Dedifferentiated amniotic fluid mesenchymal stem cell (primary cell): ENCODE measurements around the gene GNPAT.
"Not testable (repeated sequence)": the region's sequence is repeated elsewhere in the genome, so short reads cannot be mapped to it uniquely, and the experiment has no call there.

Experiments
- DNase-seq: peaks from one replicate; pipeline ENCODE4 v3.0.0-alpha.2; 2016; ENCODE audit errors: extremely low spot score

The GNPAT gene

DNA sequence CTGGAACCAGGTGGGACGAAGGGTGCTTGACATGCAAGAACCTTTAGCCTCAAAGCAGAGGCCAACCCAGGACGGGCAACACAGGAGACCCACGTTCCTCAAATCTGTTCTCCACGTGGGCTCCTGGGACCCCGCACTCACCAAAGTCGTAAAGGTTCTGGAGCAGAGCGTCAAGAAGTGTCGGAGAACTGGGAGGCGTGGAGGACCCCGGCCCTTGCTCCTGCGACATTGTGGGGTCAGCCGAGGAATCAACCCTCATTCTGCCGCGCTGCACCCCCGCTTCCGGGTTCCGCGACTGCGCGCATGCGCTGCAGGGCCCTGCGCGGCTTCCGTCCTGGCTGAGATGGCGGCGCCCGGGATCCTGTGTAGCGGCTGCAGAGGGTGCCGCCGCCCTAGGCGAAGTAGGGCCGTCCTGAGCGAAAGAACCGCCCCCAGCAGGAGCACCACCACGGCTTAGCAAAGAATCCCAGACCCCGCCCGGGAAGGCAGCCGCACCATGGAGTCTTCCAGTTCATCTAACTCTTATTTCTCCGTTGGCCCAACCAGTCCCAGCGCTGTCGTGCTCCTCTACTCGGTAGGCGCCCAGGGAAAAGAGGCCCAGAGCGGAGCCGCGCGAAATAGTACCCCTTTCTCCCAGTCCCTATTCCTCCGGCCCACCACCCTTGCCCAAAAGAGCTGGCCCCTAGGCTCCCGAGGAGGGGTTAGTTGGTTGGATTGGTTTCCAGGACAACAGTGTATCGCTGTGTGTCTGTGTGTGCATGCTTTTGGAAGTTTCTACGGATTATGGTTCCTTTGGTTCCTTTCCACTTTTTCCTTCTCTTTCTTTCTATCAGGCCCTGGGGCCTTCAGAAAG lies at the start of gene GNPAT:
GNPAT (plus strand) TSS at position 330 of the 853 bp plus-strand sequence; CDS start at position 497, 167 bp downstream.
- peak; percentile 72 for DNase-seq

DNA sequence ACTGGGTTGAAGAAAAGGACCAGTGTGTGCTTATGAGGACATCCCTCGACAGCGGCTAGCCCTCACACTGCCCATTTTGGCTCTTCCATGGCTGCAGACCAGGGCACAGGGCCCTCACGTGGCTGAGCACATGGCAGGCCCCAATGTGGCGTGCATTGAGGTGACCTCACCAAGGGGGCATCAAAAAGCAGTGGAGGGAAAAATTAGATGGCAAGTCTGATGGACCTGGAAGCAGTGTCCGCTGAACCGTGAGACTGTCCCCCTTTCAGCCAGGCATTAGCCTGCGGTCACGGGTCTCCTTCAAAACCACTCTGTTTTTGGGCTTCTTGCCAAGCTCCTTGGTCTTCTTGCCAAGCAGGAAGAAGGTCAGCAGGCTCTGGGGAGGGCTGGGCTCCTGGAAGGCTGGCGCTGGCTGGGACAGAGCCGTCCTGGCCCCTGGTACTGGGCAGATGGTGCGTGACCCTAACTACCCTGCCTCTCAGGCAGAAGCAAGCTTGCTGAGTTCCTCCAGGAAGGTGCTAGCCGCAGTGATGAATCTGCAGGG lies 48.3 kb upstream of the GNPAT start:
- no peak for DNase-seq

DNA sequence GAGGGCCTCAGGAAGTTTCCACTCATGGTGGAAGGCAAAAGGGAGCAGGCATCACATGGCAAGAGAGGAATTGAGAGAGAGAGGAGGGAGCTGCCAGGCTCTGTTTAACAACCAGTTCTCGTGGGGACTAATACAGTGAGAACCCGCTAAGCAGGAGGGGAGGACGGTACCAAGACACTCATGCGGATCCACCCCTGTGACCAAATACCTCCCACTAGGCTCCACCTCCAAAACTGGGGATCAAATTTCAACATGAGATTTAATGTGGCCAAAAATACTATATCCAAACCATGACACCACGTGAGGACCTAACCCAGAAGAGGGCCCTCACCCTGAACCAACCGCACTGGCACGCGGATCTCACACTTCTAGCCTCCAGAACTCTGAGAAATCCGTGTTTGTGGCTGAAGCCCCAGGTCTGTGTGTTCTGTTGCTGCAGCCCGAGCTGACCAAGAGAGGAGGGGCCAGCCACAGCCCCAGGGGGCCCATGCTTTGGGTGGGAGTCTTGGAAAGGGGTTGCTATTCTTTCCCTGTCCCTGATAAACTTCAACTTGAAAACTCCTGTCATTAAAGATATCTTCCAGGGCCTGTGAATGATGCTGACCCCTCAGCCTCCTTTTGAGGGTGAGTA lies 47.2 kb upstream of the GNPAT start:
- DNase-seq, result no peak

DNA sequence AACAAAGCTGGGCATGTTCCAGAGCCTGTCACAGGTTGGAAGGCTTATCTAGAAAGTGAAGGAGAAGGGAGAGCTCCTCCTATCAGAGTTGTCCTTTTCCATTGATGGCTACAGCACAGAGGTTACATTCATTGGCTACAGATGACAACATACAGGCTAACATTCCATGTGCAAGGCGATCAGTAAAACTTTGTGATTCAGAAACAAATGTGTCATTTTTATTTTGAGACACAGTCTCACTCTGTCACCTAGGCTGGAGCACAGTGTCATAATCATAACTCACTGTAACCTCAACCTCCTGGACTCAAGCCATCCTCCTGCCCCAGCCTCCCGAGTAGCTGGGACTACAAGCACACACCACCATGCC lies 46.6 kb upstream of the GNPAT start:
- no peak for DNase-seq

DNA sequence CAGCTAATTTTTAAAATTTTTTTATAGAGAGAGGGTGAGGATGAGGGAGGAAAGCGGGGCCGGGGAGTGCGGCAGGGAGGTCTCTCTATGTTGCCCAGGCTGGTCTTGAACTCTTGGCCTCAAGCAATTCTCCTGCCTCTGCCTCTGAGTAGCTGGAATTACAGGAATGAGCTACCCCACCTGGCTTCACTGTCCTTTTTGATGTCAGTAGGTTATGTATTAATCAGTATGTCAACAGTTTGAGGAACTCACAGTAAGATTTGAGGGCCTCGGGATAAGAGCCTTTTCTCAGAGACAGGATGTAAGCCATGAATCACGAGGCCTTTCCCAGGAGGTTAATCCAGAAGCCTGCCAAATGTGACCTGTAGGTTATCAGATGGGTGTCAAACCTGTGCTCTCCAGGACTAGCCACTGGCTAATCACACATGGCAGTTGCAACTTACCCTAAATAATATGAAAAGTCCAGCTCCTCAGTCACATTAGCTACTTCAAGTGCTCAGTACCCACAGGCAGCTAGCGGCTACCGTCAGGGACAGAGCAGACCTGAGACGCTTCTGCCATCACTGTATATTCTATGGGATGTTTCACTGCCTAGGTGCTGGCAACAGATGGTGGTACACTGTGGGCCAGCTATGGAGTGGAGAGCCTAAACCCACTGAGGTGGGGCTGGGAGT lies 46.0 kb upstream of the GNPAT start:
- DNase-seq, result no peak

DNA sequence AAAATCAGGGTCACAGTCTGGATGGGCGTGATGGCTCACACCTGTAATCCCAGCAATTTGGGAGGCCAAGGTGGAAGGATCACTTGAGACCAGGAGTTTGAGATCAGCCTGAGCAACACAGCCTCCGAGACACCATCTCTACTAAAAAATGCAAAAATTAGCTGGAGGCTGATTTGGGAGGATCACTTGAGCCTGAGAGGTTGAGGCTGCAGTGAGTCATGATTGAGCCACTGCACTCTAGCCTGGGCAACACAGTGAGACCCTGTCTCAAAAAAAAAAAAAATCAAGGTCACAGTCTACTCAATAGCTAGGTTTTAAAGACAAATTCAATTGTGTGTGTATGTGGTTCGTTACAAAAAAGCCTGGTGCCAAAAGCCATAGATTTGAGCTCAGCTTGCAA lies 44.7 kb upstream of the GNPAT start:
- DNase-seq, result no peak

DNA sequence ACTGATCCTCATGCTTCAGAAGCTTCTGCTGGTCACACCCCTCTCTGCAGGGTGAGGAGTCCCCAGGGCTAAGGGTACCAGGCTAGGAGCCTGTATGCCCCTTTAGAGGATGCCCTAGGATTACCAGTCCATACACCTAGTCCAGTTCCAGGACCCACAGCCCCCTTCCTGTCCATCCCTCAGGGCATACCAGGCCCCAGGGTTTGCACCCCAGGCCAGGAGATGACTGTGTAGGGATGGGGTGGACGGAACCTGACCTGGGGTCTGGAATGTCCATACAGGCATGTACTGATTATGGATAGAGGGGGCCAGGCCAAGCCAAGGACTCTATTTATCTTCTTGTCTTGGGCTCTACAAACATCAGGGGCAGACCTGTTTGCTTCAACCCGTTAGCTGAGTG lies 44.3 kb upstream of the GNPAT start:
- no peak for DNase-seq

DNA sequence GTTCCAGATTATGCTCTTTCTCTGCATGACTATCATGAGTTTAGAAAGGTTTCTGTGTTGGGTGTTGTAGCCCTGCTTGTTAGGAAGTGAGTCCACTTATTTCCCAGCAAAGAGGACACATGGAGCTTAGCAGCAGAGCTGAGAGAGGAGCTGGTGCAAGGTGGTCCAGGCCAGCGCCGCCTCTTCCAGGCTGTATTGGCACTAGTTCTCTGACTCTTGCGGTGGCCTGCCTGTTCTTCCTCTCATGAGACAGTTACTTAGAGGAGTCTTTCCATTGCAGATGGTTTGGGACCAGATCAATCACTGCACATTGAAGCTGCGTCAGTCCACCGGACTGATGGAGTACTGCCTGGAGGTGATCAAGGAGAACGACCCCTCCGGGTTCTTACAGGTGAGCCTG lies 41.1 kb upstream of the GNPAT start:
- no peak for DNase-seq

DNA sequence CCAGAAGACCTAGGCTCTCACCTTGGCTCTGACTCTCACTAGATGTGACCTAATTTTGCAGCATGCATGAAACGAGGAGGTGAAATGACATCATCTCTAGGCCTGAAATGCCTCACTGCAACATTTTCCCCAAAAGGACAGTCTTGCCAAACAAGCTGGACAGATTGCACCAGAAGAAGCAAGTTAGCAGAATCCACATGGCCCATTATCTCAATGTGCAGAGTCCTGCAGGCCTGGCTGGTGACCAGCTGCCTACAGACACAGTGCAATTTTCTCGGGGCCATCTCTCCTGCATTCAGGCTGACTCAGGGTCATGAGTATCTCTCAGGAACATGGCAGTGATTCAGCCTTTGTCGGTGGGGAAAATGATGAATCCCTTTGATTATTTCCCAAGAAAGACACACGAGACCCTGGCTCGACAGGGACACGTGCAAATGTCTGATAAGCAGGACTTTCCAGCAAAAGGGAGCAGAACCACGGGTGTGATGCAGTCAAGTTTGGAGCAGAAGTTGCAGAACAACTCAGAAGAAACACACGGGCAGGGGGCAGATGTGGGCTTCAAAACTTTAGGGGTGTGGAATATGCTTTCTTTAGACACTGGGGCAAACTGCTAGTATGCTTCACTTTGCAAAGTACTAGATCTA lies 40.5 kb upstream of the GNPAT start:
- DNase-seq, result no peak

DNA sequence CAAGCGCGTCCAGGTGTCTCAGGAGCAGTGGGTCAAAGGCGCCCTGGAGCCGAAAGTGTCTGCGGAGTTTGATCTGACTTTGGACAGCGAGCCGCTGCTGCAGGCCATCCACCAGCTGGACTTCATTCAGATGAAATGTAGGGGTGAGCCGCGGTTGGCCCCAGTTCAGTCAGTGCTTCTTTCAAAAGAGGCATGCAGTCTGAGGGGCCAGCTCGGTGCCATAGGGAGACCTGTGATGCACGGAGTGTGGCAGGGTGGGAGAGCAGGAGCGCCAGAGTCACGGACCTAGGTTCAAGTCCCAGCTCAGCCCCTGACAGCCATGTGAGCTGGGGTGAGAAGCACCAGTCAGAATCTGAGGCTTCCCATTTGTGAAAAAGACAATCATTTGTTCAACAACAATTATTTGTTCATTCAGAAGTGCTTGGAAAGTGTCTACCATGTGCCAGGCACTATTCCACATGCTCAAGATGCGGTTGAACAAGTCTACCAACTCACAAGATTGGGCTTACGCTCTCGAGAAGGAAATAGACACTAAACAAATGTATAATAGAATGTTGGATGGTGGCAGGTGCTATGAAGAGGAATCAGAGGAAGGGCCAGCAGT lies 39.5 kb upstream of the GNPAT start:
- DNase-seq, result no peak

DNA sequence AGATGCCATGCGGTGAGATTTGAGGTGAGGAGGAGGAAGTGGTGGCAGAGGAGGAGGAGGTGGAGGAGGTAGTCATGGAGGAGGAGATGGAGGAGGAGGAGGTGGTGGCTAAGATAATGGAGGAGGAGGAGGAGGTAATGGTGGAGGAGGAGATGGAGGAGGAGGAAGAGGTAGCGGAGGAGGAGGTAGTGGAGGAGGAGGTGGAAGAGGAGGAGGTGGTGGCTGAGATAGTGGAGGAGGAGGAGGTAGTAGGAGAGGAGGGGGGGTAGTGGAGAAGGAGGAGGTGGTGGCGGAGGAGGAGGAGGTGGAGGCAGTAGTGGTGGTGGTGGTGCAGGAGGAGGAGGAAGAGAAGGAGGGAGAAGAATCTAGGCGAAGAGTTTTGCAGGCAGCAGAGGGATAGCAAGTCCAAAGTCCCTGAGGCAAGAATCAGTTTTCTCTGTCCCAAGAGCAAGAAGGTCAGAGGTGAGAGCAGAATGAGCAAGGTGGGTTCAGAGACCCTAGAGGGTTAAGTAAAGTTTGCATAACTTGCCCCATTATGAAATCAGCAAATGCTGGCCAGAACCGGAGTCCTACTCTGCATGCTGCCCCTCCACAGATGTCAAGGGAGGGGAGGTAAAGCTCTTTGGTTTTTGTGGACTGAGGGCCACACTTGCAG lies 38.9 kb upstream of the GNPAT start:
- no peak for DNase-seq

DNA sequence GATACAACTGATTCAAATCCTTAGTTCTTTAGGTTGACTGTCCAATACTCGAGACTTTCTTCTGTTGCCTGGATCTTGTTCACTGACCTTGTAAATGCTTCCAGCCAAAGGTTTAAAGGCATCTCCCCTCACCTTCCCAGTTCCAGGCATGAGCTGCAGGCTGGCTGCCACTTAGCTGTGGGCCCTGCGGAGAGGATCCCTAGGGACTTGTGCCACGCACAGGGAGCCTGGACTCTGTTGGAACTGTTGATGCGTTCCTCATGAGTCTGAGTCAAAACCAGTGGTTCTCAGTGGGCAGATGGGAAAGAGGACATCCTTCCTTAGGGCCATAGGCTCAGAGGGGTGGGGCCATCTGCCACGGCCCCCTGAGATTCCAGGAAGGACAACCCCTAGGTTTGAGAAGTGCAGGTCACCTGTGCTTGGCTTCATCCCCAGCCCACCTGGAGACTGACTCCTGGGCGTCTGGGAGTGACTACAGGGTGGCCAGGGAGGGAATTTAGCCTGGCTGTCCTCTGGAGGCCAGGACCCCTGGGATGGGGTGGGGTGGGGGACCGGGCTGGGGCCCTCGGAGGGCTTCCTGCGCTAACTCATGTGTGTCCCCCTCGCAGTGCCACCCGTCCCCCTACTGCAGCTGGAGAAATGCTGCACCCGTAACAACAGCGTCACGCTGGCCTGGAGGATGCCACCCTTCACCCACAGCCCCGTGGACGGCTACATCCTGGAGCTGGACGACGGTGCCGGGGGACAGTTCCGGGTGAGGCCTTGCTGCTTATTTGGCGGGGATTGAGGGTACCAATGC lies 37.6 kb upstream of the GNPAT start:
- no peak for DNase-seq

DNA sequence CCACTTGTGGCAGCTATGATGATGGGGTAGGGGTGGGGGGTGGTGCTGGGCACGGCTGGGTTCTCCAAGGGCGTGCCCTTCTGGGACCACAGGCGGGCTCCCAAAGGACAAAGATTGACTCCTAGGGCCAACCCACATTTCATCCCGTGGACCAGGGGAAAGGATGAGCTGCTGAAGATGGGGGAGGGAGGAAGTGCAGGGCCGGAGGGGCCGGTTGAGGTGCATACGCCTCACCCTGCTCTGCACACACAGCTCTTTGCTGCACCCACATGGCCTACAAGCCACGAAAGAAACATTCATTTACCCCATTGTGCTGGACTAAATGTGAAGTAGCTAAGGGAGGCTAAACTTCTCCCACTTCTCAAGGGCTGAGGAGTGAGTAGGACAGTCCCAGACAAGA lies 34.2 kb upstream of the GNPAT start:
- DNase-seq, result no peak

DNA sequence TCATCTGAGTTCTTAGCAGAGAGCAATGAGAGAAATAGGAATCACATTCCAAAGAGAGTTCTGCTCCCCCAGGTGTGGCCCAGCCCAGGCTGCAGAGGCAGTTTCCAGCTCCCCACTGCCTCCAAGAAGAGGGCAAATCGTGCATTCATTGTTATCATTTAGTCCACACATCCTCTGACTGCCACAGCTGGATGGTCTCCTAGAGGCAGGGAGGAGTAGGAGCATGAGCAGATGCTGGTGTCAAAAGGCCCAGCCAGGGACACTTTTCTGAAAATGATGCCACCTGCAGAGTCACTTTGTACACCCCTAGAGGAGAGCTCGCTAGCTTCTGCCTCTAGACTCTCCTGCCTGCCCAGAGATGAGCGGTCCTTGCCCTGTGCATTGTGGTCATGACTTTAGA lies 33.6 kb upstream of the GNPAT start:
- DNase-seq, result no peak

DNA sequence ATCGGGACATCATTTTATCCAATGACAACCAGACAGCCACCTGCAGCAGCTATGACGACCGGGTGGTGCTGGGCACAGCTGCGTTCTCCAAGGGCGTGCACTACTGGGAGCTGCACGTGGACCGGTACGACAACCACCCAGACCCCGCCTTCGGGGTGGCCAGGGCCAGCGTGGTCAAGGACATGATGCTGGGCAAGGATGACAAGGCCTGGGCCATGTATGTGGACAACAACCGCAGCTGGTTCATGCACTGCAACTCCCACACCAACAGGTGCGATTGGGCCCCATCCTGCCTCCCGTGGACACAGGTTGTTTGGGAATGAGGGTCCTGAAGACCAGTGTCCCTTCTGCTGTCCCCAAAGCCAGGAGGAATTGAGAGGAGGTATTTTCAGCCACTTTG lies 32.0 kb upstream of the GNPAT start:
- DNase-seq, result no peak

DNA sequence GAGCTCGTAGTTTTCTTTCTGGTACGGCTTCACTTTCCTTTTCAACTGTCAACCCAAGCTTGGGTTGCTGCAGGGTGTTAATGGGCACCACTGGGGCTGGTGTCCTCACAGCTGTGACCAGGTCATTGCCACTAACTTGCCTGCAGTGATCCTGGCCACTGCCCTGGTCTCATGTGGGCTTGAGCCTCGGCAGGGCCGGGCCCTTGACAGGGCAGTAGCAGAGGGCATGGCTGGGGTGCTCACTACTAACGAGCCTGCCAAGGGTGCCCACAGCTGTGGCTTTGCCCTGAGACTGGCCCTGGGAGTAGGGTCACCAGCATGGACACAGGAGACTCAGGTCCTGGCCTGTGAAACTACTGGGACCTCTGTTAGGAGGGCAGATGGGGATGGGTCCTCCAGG lies 31.5 kb upstream of the GNPAT start:
- DNase-seq, result no peak

DNA sequence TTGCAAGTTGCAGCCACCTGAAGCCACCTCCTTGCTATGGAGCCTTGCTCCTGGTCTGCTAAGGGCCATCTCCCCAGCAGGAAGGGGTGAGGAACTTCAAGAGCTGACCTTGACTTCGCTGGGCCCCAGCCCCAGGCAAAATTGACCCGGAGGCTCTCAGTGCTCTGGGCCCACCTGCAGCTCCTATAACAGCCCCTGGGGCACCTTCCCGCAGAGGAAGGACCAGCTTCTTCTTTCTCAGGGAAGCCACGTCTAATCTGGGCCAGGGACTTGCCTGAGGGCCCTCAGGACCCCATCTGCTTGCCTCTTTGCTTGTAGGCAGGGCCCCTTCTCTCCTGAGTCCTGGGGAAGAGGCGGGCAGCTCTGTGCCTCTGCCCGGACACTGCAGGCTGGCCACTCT lies 30.9 kb upstream of the GNPAT start:
- no peak for DNase-seq

DNA sequence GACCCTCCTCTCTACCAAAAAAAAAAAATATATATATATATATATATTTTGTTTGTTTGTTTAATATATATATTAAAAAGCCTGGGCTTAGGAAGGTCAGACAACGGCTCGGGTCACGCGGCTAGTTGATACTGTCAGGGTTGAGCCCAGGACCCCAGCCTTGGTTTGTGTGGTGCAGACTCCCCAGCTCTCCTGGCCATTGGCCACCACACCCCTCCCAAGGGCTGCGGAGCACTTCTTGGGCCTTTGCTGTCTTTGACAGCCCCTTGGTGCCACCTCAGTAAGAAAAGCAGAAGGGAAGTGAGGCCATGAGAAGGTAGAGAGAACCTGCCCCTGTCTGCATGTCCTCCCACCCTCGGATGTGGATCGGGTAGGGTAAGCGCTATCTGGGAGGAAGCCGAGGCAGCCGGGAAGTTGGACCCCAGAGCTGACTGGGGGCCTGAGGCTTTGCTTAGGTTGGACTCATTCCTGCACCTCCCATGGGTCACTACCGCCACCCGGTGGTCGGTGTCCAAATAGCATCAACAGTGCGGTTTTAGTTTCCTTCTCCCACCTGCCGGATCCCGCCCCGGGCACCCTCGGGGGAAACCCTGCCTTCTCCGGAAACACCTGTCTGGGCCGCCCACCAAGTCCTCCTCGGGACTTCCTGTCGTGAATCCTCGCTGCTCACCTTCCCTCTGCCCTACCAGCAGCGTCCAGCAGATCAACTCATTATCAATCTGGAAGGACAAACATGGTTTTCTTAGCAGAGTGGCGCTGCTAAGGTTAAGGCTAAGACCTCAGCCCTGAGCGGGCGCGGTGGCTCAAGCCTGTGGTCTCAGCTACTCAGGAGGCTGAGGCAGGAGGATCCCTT lies 29.8 kb upstream of the GNPAT start:
- peak; percentile 50 for DNase-seq

DNA sequence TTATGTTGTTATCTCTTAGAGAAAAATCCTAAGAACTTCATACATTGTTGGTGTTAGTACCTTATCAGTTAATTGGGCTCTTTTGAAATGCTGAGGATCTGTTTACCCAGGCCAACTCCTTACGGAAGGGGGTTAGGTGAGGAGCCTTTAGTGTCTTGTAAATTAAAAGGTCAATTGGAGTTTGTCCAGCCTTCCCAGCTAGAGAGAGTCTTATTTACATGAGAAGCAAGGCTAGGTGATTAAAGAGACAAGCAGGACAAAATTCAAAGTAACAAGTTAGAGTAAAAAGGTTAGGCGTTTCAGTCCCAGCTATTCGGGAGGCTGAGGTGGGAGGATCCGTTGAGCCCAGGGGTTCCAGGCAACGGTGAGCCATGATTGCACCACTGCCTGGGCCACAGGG lies 28.7 kb upstream of the GNPAT start:
- DNase-seq, result not testable (repeated sequence)
